ENCODE measurements around the gene LRRFIP1. TPM values are rescaled to one million over a fixed set of nuclear protein-coding genes. Genes with fewer than 3 reads are reported as not detected.

The LRRFIP1 gene
- total RNA-seq, 4 donors from 2014 or later, result 84.9 to 152 (median 120) TPM

GRCh38 chr2:237675316-237675715, 47.9 kb downstream of the LRRFIP1 start:
- H3K9me3 ChIP-seq, result no peaks in the 10 kb centered on the region
- no peaks in the 10 kb centered on the region for H3K36me3 ChIP-seq
- H3K4me3 ChIP-seq, result peak overlapping the region in 3 of 4 donors; percentile 25 to 58 (median 30)
- TF ChIP-seq CTCF (IDR thresholded peaks at IDR 0.05) (no peak), POLR2A (IDR thresholded peaks at IDR 0.05) (no peak)
- 43 to 58% methylated on average over 5 of the region's 5 CpGs for WGBS, 2 donors
- H3K4me1 ChIP-seq, result peaks cover 18 to 68% (median 38%) of the 10 kb centered on the region in 3 donors
- intact Hi-C loops (cut with DNase I), result no loop called here
- no peak for DNase-seq
- no peaks in the 10 kb centered on the region for H3K27me3 ChIP-seq
- H3K27ac ChIP-seq, result peak overlapping the region; percentile 72 to 90 (median 88)

- intact Hi-C loops (cut with DNase I), result no loop called here
- DNase-seq, result no peak
- no peak for TF ChIP-seq POLR2A (IDR thresholded peaks at IDR 0.05)
- no peak for TF ChIP-seq CTCF (IDR thresholded peaks at IDR 0.05)
- Histone ChIP-seq H3K4me1 (peaks cover 0 to 47% (median 8%) of the 10 kb centered on the region in 3 donors), H3K4me3 (no peak overlapping the region), H3K36me3 (no peaks in the 10 kb centered on the region), H3K27ac (no peak overlapping the region), H3K9me3 (no peaks in the 10 kb centered on the region), H3K27me3 (no peaks in the 10 kb centered on the region)
- WGBS, 2 donors, result 82 to 93% methylated on average over 8 of the region's 8 CpGs
Measured at GRCh38 chr2:237680702-237681478, 53.5 kb downstream of the LRRFIP1 start.

GRCh38 chr2:237682151-237682550, 54.8 kb downstream of the LRRFIP1 start:
- Histone ChIP-seq H3K4me1 (peaks cover 3 to 42% (median 11%) of the 10 kb centered on the region in 3 donors), H3K9me3 (no peaks in the 10 kb centered on the region), H3K27ac (peak overlapping the region in 1 of 4 donors; percentile 31), H3K27me3 (no peaks in the 10 kb centered on the region), H3K4me3 (no peak overlapping the region), H3K36me3 (no peaks in the 10 kb centered on the region)
- TF ChIP-seq POLR2A (IDR thresholded peaks at IDR 0.05) (no peak), CTCF (IDR thresholded peaks at IDR 0.05) (no peak)
- intact Hi-C loops (cut with DNase I), result no loop called here
- 76 to 78% methylated on average over 6 of the region's 7 CpGs for WGBS, 2 donors
- DNase-seq, result no peak

GRCh38 chr2:237682856-237683670, 55.7 kb downstream of the LRRFIP1 start:
- peak overlapping the region in 3 of 4 donors; percentile 33 to 57 (median 51) for H3K27ac ChIP-seq
- TF ChIP-seq POLR2A (IDR thresholded peaks at IDR 0.05) (no peak), CTCF (IDR thresholded peaks at IDR 0.05) (no peak)

GRCh38 chr2:237685408-237685807, 58.0 kb downstream of the LRRFIP1 start:
- intact Hi-C loops (cut with DNase I), result no loop called here
- DNase-seq, result no peak
- Histone ChIP-seq H3K9me3 (no peaks in the 10 kb centered on the region), H3K4me1 (peaks cover 29 to 58% (median 35%) of the 10 kb centered on the region in 3 donors), H3K27me3 (no peaks in the 10 kb centered on the region), H3K36me3 (no peaks in the 10 kb centered on the region), H3K4me3 (no peak overlapping the region), H3K27ac (no peak overlapping the region)
- 66 to 77% methylated on average over 5 of the region's 5 CpGs for WGBS, 2 donors
- TF ChIP-seq POLR2A (IDR thresholded peaks at IDR 0.05), result no peak
- TF ChIP-seq CTCF (IDR thresholded peaks at IDR 0.05), result peak in 4 of 6 experiments; percentile 8 to 40 (median 14)

More at GRCh38 chr2:237682856-237683670, 55.7 kb downstream of the LRRFIP1 start:
- H3K36me3 ChIP-seq, result no peaks in the 10 kb centered on the region
- H3K9me3 ChIP-seq, result no peaks in the 10 kb centered on the region
- 66 to 69% methylated on average over 11 of the region's 18 CpGs for WGBS, 2 donors
- DNase-seq, result no peak
- peaks cover 12 to 44% (median 18%) of the 10 kb centered on the region in 3 donors for H3K4me1 ChIP-seq
- H3K4me3 ChIP-seq, result no peak overlapping the region
- intact Hi-C loops (cut with DNase I), result no loop called here
- no peaks in the 10 kb centered on the region for H3K27me3 ChIP-seq

All from esophagus squamous epithelium (tissue), 5 donors.